ENCODE data around the gene IL11RA.

DNA sequence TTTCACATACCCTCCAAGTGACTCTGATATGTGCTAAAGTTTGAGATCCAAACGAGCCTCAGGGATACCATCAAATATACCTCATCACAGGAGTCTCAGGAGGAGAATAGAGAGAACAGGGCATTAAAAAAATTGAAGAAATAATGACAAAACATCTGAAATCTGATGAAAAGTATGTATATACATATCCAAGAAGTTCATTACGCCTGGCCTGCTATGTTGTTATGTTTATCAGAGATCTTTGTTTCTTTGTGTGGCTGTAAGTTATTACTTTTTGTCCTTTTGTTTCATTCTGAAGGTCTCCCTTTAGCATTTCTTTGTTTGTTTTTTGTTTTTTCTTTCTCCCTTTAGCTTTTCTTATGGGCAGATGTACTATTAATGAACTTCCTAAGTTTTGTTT is 41.6 kb downstream of the IL11RA start:
- TF ChIP-seq EZH2 (IDR thresholded peaks at IDR 0.05; ENCODE audit: insufficient read depth, poor library complexity, severe bottlenecking), result no peak
- TF ChIP-seq EZH2phosphoT487 (IDR thresholded peaks at IDR 0.05; ENCODE audit: insufficient read depth, low read depth), result no peak
